Endothelial cell of umbilical vein (primary cell): ENCODE data around the gene BTN1A1. TPM values are rescaled to one million over a fixed set of nuclear protein-coding genes. Genes with fewer than 3 reads are reported as not detected.

Source experiments
- BruUV-seq: library from RNA; stranded (reverse); fragments of 400-500 nt; replicated peaks from 2 replicates; lab custom pipeline; 2021; lab: Mats Ljungman, UMichigan
- CTCF ChIA-PET: fragments of 300-600, 350-600 bp; sonication (Branson Sonifier 250); formaldehyde crosslinking; loops from one replicate; lab custom pipeline; 2021; ENCODE audit warnings: antibody characterized with exemption, inconsistent platforms; lab: Charles Lee
- POLR2A ChIA-PET: fragments of 300-600, 350-600 bp; sonication (Branson Sonifier 250); formaldehyde crosslinking; loops from one replicate; lab custom pipeline; 2021; ENCODE audit warnings: antibody characterized with exemption, inconsistent platforms; lab: Charles Lee
- DNase-seq: peaks from one replicate; pipeline ENCODE4 v3.0.0-alpha.2; 2011; ENCODE audit warnings: low read depth, low spot score
- FAIRE-seq: peaks from 2 replicates; lab custom pipeline; 2011; peaks lifted over from hg19 to GRCh38; lab: Jason Lieb, UNC
- H2AFZ ChIP-seq: 2 replicates; pipeline ENCODE4 v1.6.0; 2012; ENCODE audit warnings: low read depth, low read length, control low read depth, inconsistent platforms
- H3K27ac ChIP-seq: 2 replicates; pipeline ENCODE4 v1.5.1; 2011; ENCODE audit warnings: low read depth, mild to moderate bottlenecking, control low read depth, low read length, moderate library complexity; ENCODE audit not compliant: insufficient read depth
- H3K27me3 ChIP-seq, 2 experiments: 2 replicates each; pipeline versions ENCODE4 v1.6.0 to v1.6.1; 2011; ENCODE audit warnings: low read length in 2 of 2, mixed read lengths in 1 of 2; ENCODE audit not compliant: control insufficient read depth in 2 of 2, insufficient read depth in 2 of 2
- H3K36me3 ChIP-seq, 2 experiments: 2 replicates in 1 of 2; 3 replicates in 1 of 2; pipeline ENCODE4 v1.5.1; 2011; ENCODE audit warnings: low read length in 2 of 2, mild to moderate bottlenecking in 1 of 2, moderate library complexity in 1 of 2; ENCODE audit not compliant: control insufficient read depth in 2 of 2, insufficient read depth in 2 of 2; ENCODE audit errors: extremely low read depth in 1 of 2
- H3K4me1 ChIP-seq: 3 replicates; pipeline ENCODE4 v1.5.1; 2011; ENCODE audit warnings: mild to moderate bottlenecking, low read length; ENCODE audit not compliant: control insufficient read depth, insufficient read depth; ENCODE audit errors: extremely low read depth
- H3K4me2 ChIP-seq: 2 replicates; pipeline ENCODE4 v1.6.1; 2011; ENCODE audit warnings: low read length, control low read depth, mixed read lengths; ENCODE audit not compliant: insufficient read depth
- H3K4me3 ChIP-seq, 3 experiments: fragments of 200-600 bp in 1 of 3; sonication (generic), shearing (Covaris generic) in 1 of 3; replicated peaks in 1 of 3; 2 replicates each; pipeline ENCODE4 v1.5.1; 2011 to 2016; ENCODE audit warnings: control low read depth in 3 of 3, low read length in 3 of 3, mild to moderate bottlenecking in 2 of 3, inconsistent platforms in 1 of 3, low read depth in 1 of 3, moderate library complexity in 1 of 3; ENCODE audit not compliant: insufficient read depth in 1 of 3
- H3K79me2 ChIP-seq: 2 replicates; pipeline ENCODE4 v1.6.0; 2012; ENCODE audit warnings: low read length, inconsistent platforms; ENCODE audit not compliant: control insufficient read depth, insufficient read depth
- H3K9ac ChIP-seq: replicated peaks from 2 replicates; pipeline ENCODE3; 2011; ENCODE audit warnings: low read length, control low read depth; ENCODE audit not compliant: insufficient read depth; ENCODE audit errors: extremely low read depth
- H3K9me1 ChIP-seq: replicated peaks from 3 replicates; pipeline ENCODE4 v1.6.0; 2011; ENCODE audit warnings: mild to moderate bottlenecking, low read length; ENCODE audit not compliant: control insufficient read depth, insufficient read depth; ENCODE audit errors: extremely low read depth
- H3K9me3 ChIP-seq: replicated peaks from 2 replicates; pipeline ENCODE4 v1.5.1; 2012; ENCODE audit warnings: low read length, inconsistent platforms; ENCODE audit not compliant: control insufficient read depth, insufficient read depth
- H4K20me1 ChIP-seq: replicated peaks from 2 replicates; pipeline ENCODE3; 2011; ENCODE audit warnings: mild to moderate bottlenecking, low read length; ENCODE audit not compliant: control insufficient read depth, insufficient read depth; ENCODE audit errors: extremely low read depth
- EZH2 ChIP-seq: IDR thresholded peaks from 2 replicates; pipeline ENCODE4 v1.6.1; 2012; ENCODE audit warnings: borderline replicate concordance, low read depth, mild to moderate bottlenecking, moderate library complexity, low read length, inconsistent platforms; ENCODE audit not compliant: severe bottlenecking
- FOS ChIP-seq: IDR thresholded peaks from 2 replicates; pipeline ENCODE4 v1.6.1; 2011; ENCODE audit warnings: mild to moderate bottlenecking, low read length, moderate library complexity, borderline replicate concordance; ENCODE audit not compliant: insufficient read depth
- GATA2 ChIP-seq: IDR thresholded peaks from 2 replicates; pipeline ENCODE4 v1.7.0; 2011; ENCODE audit warnings: low read depth, mild to moderate bottlenecking, moderate library complexity, mixed read lengths, low read length; ENCODE audit not compliant: insufficient read length, insufficient read depth
- JUN ChIP-seq: IDR thresholded peaks from 2 replicates; pipeline ENCODE4 v1.6.1; 2011; ENCODE audit warnings: borderline replicate concordance, low read depth; ENCODE audit not compliant: insufficient read length, insufficient read depth
- MYC ChIP-seq: IDR thresholded peaks from one replicate; pipeline ENCODE4 v1.6.1; 2011; ENCODE audit warnings: mild to moderate bottlenecking, low read depth, low read length
- POLR2A ChIP-seq: IDR thresholded peaks from 2 replicates; pipeline ENCODE4 v1.6.1; 2012; ENCODE audit warnings: low read depth, mild to moderate bottlenecking, control low read depth, low read length
- POLR2AphosphoS5 ChIP-seq: IDR thresholded peaks from 2 replicates; pipeline ENCODE4 v1.6.1; 2012; ENCODE audit warnings: low read depth, mild to moderate bottlenecking, control low read depth, low read length, moderate library complexity; ENCODE audit not compliant: insufficient read depth
- dilution Hi-C: fragments of 300-500 bp; cut with MboI; formaldehyde crosslinking; loops from one replicate; pipeline ENCODE4 v1.15.0; 2019; ENCODE audit warnings: low sequenced_read_pairs; ENCODE audit not compliant: extremely low pct_ligation_motif_present
- intact Hi-C: fragments of 100-400 bp; cut with micrococcal nuclease; formaldehyde crosslinking; loops from one replicate; pipeline ENCODE4 v1.10.0; 2022
- polyA plus RNA-seq, 4 experiments: library from polyadenylated mRNA; depleted of rRNA in 3 of 4; stranded (reverse) in 3 of 4; unstranded in 1 of 4; fragments of >200 nt; gene quantifications; 2 replicates each; pipeline versions ENCODE4 v1.2.1 to v1.2.3, GENCODE V29; 2011 to 2012; ENCODE audit warnings: missing spikeins in 1 of 4
- total RNA-seq: library from RNA; stranded (reverse); gene quantifications from 2 replicates; pipeline ENCODE4 v1.2.3, GENCODE V29; 2021
- TF ChIP-seq, protein P1 (sequence below): IDR thresholded peaks from 2 replicates; pipeline ENCODE4 v1.6.1; 2011; ENCODE audit not compliant: insufficient read depth, insufficient read length
- TF ChIP-seq, protein P2 (sequence below), 2 donors: IDR thresholded peaks; 1 replicate in 1 of 2; 2 replicates in 1 of 2; pipeline ENCODE4 v1.5.1; 2011; ENCODE audit warnings: low read length in 2 of 2, mild to moderate bottlenecking in 2 of 2, moderate library complexity in 2 of 2, control low read depth in 1 of 2, inconsistent platforms in 1 of 2, low read depth in 1 of 2; ENCODE audit not compliant: insufficient read depth in 1 of 2; ENCODE audit errors: extremely low read depth in 1 of 2

The BTN1A1 gene
- total and polyA plus RNA-seq, 2 donors (not counting 3 experiments of a cell fraction or from before 2014, with no cell fraction given): not detected

DNA sequence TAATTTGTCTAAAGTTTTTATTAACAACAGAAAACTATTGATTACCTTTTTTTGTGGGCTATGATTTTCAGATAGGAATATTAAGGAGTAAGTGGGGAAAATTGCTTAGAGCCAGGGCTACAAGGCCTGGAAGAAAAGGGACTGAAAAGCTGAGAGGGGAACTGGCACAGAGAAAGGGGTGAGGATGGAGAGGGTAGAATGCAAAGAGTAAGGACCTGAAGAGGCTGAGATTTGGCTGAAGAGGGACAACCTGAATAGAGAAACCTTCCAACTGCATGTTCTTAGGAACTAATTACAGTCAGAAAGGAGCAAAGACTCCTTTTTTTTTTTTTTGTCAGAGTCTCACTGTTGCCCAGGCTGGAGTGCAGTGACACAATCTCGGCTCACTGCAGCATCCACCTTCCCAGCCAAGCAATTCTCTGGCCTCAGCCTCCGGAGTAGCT lies 25.6 kb upstream of the BTN1A1 start:
- no peaks in the 10 kb centered on the region for H3K9me3 ChIP-seq
- H3K27ac ChIP-seq: peak overlapping the region; percentile 90
- POLR2A ChIA-PET: interaction anchor here (0.8 to 1.2 kb wide), 4 partner anchors 21 to 59 kb away, joined by 3 to 4 read pairs (median 4); no protein-coding TSS in a partner anchor
- peak overlapping the region; percentile 90 for H3K9ac ChIP-seq
- peak overlapping the region; percentile 1 for H2AFZ ChIP-seq
- DNase-seq (no peak), FAIRE-seq (no peak)
- BruUV-seq: TSS peak; percentile 68
- H4K20me1 ChIP-seq: no peaks in the 10 kb centered on the region
- no peaks in the 10 kb centered on the region for H3K79me2 ChIP-seq
- dilution Hi-C loops: no loop called here
- no peaks in the 10 kb centered on the region for H3K9me1 ChIP-seq
- intact Hi-C loops: loop anchor here (1.0 to 2.0 kb wide), 5 partner anchors 14 to 64 kb away; partner anchors contain the start of genes BTN2A1 and HMGN4
- H3K4me3 ChIP-seq: peak overlapping the region; percentile 28 to 73 (median 39)
- TF ChIP-seq GATA2: no peak
- TF ChIP-seq EZH2: no peak
- TF ChIP-seq, protein P1, sequence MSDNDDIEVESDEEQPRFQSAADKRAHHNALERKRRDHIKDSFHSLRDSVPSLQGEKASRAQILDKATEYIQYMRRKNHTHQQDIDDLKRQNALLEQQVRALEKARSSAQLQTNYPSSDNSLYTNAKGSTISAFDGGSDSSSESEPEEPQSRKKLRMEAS: no peak
- TF ChIP-seq MYC: no peak
- no peak for TF ChIP-seq FOS
- TF ChIP-seq POLR2A: no peak
- TF ChIP-seq JUN: no peak
- TF ChIP-seq, protein P2, sequence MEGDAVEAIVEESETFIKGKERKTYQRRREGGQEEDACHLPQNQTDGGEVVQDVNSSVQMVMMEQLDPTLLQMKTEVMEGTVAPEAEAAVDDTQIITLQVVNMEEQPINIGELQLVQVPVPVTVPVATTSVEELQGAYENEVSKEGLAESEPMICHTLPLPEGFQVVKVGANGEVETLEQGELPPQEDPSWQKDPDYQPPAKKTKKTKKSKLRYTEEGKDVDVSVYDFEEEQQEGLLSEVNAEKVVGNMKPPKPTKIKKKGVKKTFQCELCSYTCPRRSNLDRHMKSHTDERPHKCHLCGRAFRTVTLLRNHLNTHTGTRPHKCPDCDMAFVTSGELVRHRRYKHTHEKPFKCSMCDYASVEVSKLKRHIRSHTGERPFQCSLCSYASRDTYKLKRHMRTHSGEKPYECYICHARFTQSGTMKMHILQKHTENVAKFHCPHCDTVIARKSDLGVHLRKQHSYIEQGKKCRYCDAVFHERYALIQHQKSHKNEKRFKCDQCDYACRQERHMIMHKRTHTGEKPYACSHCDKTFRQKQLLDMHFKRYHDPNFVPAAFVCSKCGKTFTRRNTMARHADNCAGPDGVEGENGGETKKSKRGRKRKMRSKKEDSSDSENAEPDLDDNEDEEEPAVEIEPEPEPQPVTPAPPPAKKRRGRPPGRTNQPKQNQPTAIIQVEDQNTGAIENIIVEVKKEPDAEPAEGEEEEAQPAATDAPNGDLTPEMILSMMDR (IDR thresholded peaks at IDR 0.05; ENCODE audit: extremely low read depth in 1 of 2, insufficient read depth in 1 of 2, low read depth in 1 of 2, low read length in 2 of 2): no peak
- TF ChIP-seq POLR2AphosphoS5: no peak
- H3K36me3 ChIP-seq: no peaks in the 10 kb centered on the region
- CTCF ChIA-PET: interaction anchor here (0.7 to 1.8 kb wide), 10 partner anchors 9 to 135 kb away, joined by 3 to 12 read pairs (median 4); no protein-coding TSS in a partner anchor
- peaks cover 23% of the 10 kb centered on the region for H3K4me1 ChIP-seq
- H3K27me3 ChIP-seq: no peaks in the 10 kb centered on the region
- peak overlapping the region; percentile 97 for H3K4me2 ChIP-seq
